MCF 10A (cell line): Measurements from ENCODE around the gene ZNF384. TPM values are rescaled to one million over a fixed set of nuclear protein-coding genes. Genes with fewer than 3 reads are reported as not detected.

Experiments
- BruUV-seq: library from RNA; stranded (reverse); fragments of 400-500 nt; replicated peaks from 2 replicates; lab custom pipeline; 2021; lab: Mats Ljungman, UMichigan
- CTCF ChIA-PET: fragments of 300-600 bp; sonication (Branson Sonifier 250); formaldehyde crosslinking; extraction: SDS; loops from one replicate; lab custom pipeline; 2021; ENCODE audit warnings: antibody characterized with exemption, inconsistent platforms; lab: Yijun Ruan, JAX
- POLR2A ChIA-PET: fragments of 300-600, 350-650 bp; sonication (Branson Sonifier 250); formaldehyde crosslinking; extraction: SDS; loops from one replicate; lab custom pipeline; 2020; ENCODE audit warnings: antibody characterized with exemption, inconsistent platforms; lab: Yijun Ruan, JAX
- DNase-seq: peaks from one replicate; pipeline ENCODE4 v3.0.0-alpha.2; 2018; ENCODE audit not compliant: unreplicated experiment
- H3K27ac Mint-ChIP-seq: one replicate; pipeline ENCODE4 v1.8.0; 2022; ENCODE audit warnings: mild to moderate bottlenecking, low read depth, mixed read lengths; ENCODE audit not compliant: unreplicated experiment
- H3K27me3 Mint-ChIP-seq: one replicate; pipeline ENCODE4 v1.8.0; 2022; ENCODE audit warnings: mixed read lengths; ENCODE audit not compliant: insufficient read depth, unreplicated experiment
- H3K36me3 Mint-ChIP-seq: one replicate; pipeline ENCODE4 v1.8.0; 2022; ENCODE audit warnings: mild to moderate bottlenecking, moderate library complexity, mixed read lengths; ENCODE audit not compliant: insufficient read depth, unreplicated experiment
- H3K4me1 Mint-ChIP-seq: one replicate; pipeline ENCODE4 v1.8.0; 2022; ENCODE audit warnings: mixed read lengths; ENCODE audit not compliant: insufficient read depth, unreplicated experiment
- H3K4me3 Mint-ChIP-seq: one replicate; pipeline ENCODE4 v1.8.0; 2022; ENCODE audit warnings: mild to moderate bottlenecking, moderate library complexity, mixed read lengths; ENCODE audit not compliant: unreplicated experiment
- H3K9me3 Mint-ChIP-seq: one replicate; pipeline ENCODE4 v1.8.0; 2022; ENCODE audit warnings: mixed read lengths; ENCODE audit not compliant: unreplicated experiment
- CTCF ChIP-seq: fragments of 200-600 bp; IDR thresholded peaks from one replicate; pipeline ENCODE4 v1.8.0; 2022; ENCODE audit warnings: antibody characterized with exemption, mild to moderate bottlenecking; ENCODE audit not compliant: unreplicated experiment
- intact Hi-C: fragments of 100-400 bp; cut with micrococcal nuclease; formaldehyde crosslinking; loops from 2 replicates; pipeline ENCODE4 v1.14.1; 2022
- total RNA-seq: library from RNA; stranded (reverse); gene quantifications from 2 replicates; pipeline ENCODE4 v1.2.3, GENCODE V29; 2022

The ZNF384 gene
- total RNA-seq, 1 experiment from 2014 or later: 62.8 TPM

DNA sequence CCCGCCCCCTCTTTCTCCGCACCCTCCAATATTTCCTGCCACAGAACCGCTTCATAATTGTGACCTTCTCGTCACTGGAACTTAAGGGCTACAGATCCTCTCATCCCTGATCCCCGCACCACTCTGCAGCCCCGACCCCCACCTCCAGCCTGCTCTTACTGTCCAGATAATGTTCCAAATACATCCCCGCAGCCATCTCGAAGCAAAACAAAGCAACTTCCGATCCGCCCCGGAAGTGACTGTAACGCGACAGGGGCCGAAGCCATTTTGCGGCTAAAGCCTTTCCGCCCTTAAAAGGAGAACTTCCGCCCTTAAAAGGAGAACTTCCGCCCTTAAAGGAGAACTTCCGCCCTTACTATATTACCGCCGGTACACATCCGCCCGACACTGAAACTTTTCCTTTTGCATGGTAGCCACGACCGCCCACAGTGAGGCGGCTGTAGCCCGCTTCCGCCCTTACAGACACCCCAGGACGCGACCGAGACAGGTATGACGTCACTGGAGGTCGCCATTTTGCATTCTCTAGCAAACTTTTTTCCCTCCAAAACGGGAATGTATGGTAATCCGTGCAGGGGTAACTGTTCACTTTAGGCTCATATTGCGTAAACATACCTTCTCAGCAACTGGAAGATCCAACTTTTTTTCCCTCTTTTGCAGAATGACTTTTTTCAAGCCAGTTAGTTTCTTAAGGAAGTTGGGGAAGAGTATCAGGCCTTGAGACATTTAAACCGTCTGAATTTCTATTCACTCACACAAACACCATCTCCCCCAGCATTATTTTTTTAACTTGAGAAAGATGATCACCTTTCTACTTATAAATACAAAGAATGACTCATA is 26.1 kb downstream of the ZNF384 start, which contains the start of gene ING4:
Gene ING4, minus strand, starts transcription at position 214 of the 837 bp plus-strand sequence. Its CDS starts 18 bp downstream, at position 196.
- CTCF ChIA-PET: interaction anchor here (0.6 to 1.2 kb wide), 5 partner anchors 10 to 115 kb away, joined by 3 to 5 read pairs (median 3); no protein-coding TSS in a partner anchor

DNA sequence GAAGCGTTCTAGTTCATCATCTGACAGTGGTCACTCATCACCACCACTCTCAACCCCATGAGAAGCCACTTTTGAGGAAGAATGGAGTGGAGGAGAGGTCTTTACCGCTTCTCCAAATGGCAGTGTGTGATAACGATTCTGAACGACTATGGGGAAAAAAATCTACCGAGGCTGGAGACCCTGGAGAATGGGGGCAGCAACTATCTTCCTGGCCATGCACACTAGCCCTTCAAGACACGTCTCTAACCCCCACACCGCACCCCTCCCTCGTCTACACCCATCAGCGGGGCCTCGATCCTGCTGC is 26.6 kb downstream of the ZNF384 start:
- peak overlapping the region; percentile 81 for H3K27ac Mint-ChIP-seq
- no peaks in the 10 kb centered on the region for H3K27me3 Mint-ChIP-seq
- H3K9me3 Mint-ChIP-seq: no peaks in the 10 kb centered on the region
- ChIA-PET CTCF (no interaction called here), POLR2A (interaction anchor here (2.5 kb wide), 1 partner anchor 27 kb away, joined by 12 read pairs; the partner anchor contains the start of gene ZNF384)
- DNase-seq: no peak
- H3K4me3 Mint-ChIP-seq: peak overlapping the region; percentile 82
- peaks cover 8% of the 10 kb centered on the region for H3K4me1 Mint-ChIP-seq
- H3K36me3 Mint-ChIP-seq: peaks cover 50% of the 10 kb centered on the region
- no peak for TF ChIP-seq CTCF
- intact Hi-C loops: no loop called here
- TSS peak; percentile 34 for BruUV-seq

More for the DNA sequence above, 26.1 kb downstream of the ZNF384 start, which contains the start of gene ING4:
- POLR2A ChIA-PET: interaction anchor here (0.6 to 2.9 kb wide), 11 partner anchors 16 to 280 kb away, joined by 3 to 48 read pairs (median 4); partner anchors contain the start of genes CDCA3, COPS7A, LPAR5 and RNU7-1
- BruUV-seq: no TSS peak
- intact Hi-C loops: loop anchor here (1.0 kb wide), 2 partner anchors 26 to 46 kb away; partner anchors contain the start of gene ZNF384
- peak; percentile 100 for DNase-seq
- H3K27ac Mint-ChIP-seq: peak within 1 kb of the TSS; percentile 81
- no peaks in the 10 kb centered on the region for H3K27me3 Mint-ChIP-seq
- no peaks in the 10 kb centered on the region for H3K9me3 Mint-ChIP-seq
- no peak for TF ChIP-seq CTCF
- H3K4me1 Mint-ChIP-seq: peaks cover 8% of the 10 kb centered on the region
- peak within 1 kb of the TSS; percentile 82 for H3K4me3 Mint-ChIP-seq
- H3K36me3 Mint-ChIP-seq: peaks cover 50% of the 10 kb centered on the region

GRCh38 chr12:6653987-6654386 is 35.2 kb downstream of the ZNF384 start:
- TF ChIP-seq CTCF: no peak
- H3K27ac Mint-ChIP-seq: no peak overlapping the region
- no peaks in the 10 kb centered on the region for H3K4me1 Mint-ChIP-seq
- H3K27me3 Mint-ChIP-seq: no peaks in the 10 kb centered on the region
- no TSS peak for BruUV-seq
- no peak overlapping the region for H3K4me3 Mint-ChIP-seq
- ChIA-PET CTCF (no interaction called here), POLR2A (interaction anchor here (1.1 kb wide), 1 partner anchor 12 kb away, joined by 3 read pairs; no protein-coding TSS in a partner anchor)
- H3K36me3 Mint-ChIP-seq: peaks cover 80% of the 10 kb centered on the region
- no peak for DNase-seq
- intact Hi-C loops: no loop called here
- H3K9me3 Mint-ChIP-seq: no peaks in the 10 kb centered on the region

GRCh38 chr12:6653342-6653741 is 35.8 kb downstream of the ZNF384 start:
- TF ChIP-seq CTCF: no peak
- Mint-ChIP-seq H3K9me3 (no peaks in the 10 kb centered on the region), H3K36me3 (peaks cover 77% of the 10 kb centered on the region), H3K27ac (no peak overlapping the region), H3K27me3 (no peaks in the 10 kb centered on the region), H3K4me3 (no peak overlapping the region), H3K4me1 (no peaks in the 10 kb centered on the region)
- intact Hi-C loops: no loop called here
- BruUV-seq: no TSS peak
- no peak for DNase-seq
- POLR2A ChIA-PET: interaction anchor here (1.1 kb wide), 1 partner anchor 13 kb away, joined by 3 read pairs; no protein-coding TSS in a partner anchor
- CTCF ChIA-PET: interaction anchor here (0.5 kb wide), 1 partner anchor 16 kb away, joined by 3 read pairs; no protein-coding TSS in a partner anchor
